Activated CD8-positive, alpha-beta memory T cell treated with anti-CD3 and anti-CD28 coated beads for 36 hours (primary cell): Measurements from ENCODE around the gene TPPP3. TPM values are rescaled to one million over a fixed set of nuclear protein-coding genes. Genes with fewer than 3 reads are reported as not detected.
"Not testable (repeated sequence)": the region's sequence is repeated elsewhere in the genome, so short reads cannot be mapped to it uniquely, and the experiment has no call there.

Experiments
- CTCF ChIA-PET: fragments of 350-600 bp; sonication (Branson Sonifier 250); formaldehyde crosslinking; loops from one replicate; lab custom pipeline; 2021; ENCODE audit warnings: antibody characterized with exemption; lab: Charles Lee
- POLR2A ChIA-PET: fragments of 350-600 bp; sonication (Branson Sonifier 250); formaldehyde crosslinking; loops from one replicate; lab custom pipeline; 2021; ENCODE audit warnings: antibody characterized with exemption; lab: Charles Lee
- total RNA-seq, 2 experiments: library from RNA; stranded (reverse); gene quantifications; one replicate each; pipeline ENCODE4 v1.2.3, GENCODE V29; 2021

TPPP3 gene
- total RNA-seq, 2 experiments from 2014 or later, result not detected

- CTCF ChIA-PET, result interaction anchor here (0.6 to 3.5 kb wide), 16 partner anchors 8 to 148 kb away, joined by 3 to 18 read pairs (median 6); partner anchors contain the start of genes ATP6V0D1, KCTD19, LRRC36 and ZDHHC1
- POLR2A ChIA-PET, result no interaction called here
These were observed 35.9 kb upstream of the TPPP3 start for GRCh38 chr16:67429053-67429798.

DNA sequence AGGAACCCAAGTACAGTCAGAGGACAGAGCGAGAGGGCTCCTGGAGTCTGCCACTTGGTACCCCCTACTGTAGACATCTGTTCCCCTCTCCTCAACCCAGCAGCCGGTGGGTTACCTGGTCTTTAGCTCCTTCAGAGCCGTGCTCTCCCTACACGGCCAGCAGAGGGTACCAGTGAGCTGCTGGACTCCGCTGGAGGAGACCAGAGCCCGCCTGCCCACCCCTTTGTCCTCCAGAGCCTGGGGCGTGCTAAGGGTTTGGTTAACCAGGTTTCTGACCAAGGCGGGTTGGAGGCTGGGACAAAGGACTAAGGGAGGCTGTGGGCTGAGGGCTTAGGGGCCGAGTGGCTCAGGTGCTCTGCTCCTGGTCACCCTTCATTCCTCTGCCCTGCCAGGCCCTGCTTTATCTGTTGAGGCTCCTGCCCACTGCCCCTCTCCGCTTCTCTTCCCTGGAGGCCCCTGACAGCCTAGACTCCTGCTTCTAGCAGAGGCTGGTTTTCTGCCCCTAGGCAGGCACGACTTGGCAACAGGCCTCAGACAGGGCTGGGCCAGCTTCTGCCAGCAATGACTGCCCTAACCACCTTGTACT, 34.9 kb upstream of the TPPP3 start:
- ChIA-PET POLR2A (no interaction called here), CTCF (interaction anchor here (0.6 to 3.5 kb wide), 28 partner anchors 9 to 274 kb away, joined by 3 to 18 read pairs (median 4); partner anchors contain the start of genes ATP6V0D1, KCTD19, LRRC36 and RIPOR1)

- ChIA-PET POLR2A (no interaction called here), CTCF (interaction anchor here (1.0 to 3.5 kb wide), 10 partner anchors 11 to 166 kb away, joined by 3 to 16 read pairs (median 6); partner anchors contain the start of genes RIPOR1 and ZDHHC1)
These were observed 33.7 kb upstream of the TPPP3 start for GRCh38 chr16:67426950-67427349.

DNA sequence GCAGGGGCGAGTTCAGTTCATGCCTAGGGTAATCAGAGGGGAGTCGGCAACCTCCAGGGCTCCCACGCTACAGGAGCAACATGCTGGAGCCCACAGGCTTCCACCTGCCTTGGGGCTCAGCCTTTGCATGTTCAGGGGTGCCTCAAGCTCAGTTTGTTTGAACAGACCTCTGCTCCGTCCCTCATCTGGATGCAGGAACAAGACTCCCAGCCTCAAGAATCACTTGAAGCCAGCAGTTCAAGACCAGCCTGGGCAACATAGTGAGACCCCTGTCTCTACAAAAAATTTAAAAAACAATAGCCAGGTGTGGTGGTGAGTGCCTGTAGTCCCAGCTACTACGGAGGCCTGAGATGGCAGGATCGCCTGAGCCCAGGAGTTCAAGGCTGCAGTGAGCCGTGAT, 32.7 kb upstream of the TPPP3 start:
- ChIA-PET POLR2A (interaction anchor here (0.6 kb wide), 1 partner anchor 9 kb away, joined by 3 read pairs; no protein-coding TSS in a partner anchor), CTCF (interaction anchor here (1.0 to 3.5 kb wide), 8 partner anchors 9 to 165 kb away, joined by 3 to 16 read pairs (median 4); partner anchors contain the start of gene ZDHHC1)

GRCh38 chr16:67425580-67425979, 32.3 kb upstream of the TPPP3 start:
- CTCF ChIA-PET, result interaction anchor here (1.0 to 3.5 kb wide), 5 partner anchors 9 to 40 kb away, joined by 3 to 15 read pairs (median 6); partner anchors contain the start of gene ZDHHC1

GRCh38 chr16:67425061-67425460, 31.8 kb upstream of the TPPP3 start:
- ChIA-PET CTCF (interaction anchor here (1.2 to 2.4 kb wide), 3 partner anchors 9 to 41 kb away, joined by 3 to 11 read pairs (median 6); partner anchors contain the start of gene ZDHHC1), POLR2A (no interaction called here)

More at GRCh38 chr16:67425580-67425979, 32.3 kb upstream of the TPPP3 start:
- POLR2A ChIA-PET, result no interaction called here

GRCh38 chr16:67424261-67424615, 30.9 kb upstream of the TPPP3 start:
- POLR2A ChIA-PET, result no interaction called here
- CTCF ChIA-PET, result no interaction called here

- ChIA-PET CTCF (no interaction called here), POLR2A (no interaction called here)
These were observed 30.4 kb upstream of the TPPP3 start for GRCh38 chr16:67423611-67424260.

DNA sequence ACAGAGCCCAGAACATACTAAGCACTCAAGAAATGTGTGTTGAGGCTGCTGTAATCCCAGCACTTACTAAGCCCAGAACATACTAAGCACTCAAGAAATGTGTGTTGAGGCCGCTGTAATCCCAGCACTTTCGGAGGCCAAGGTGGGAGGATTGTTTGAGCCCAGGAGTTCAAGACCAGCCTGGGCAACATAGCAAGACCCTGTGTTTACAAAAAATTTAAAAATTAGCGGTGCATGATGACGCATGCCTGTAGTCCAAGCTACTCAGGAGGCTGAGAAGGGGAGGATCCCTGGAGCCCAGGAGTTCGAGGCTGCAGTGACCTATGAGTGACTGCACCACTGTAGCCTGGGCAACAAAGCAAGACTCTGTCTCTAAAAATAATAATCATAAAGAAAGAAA, 29.7 kb upstream of the TPPP3 start:
- POLR2A ChIA-PET, result interaction anchor here (0.5 kb wide), 1 partner anchor 50 kb away, joined by 4 read pairs; no protein-coding TSS in a partner anchor
- CTCF ChIA-PET, result interaction anchor here (0.5 kb wide), 1 partner anchor 101 kb away, joined by 3 read pairs; no protein-coding TSS in a partner anchor

DNA sequence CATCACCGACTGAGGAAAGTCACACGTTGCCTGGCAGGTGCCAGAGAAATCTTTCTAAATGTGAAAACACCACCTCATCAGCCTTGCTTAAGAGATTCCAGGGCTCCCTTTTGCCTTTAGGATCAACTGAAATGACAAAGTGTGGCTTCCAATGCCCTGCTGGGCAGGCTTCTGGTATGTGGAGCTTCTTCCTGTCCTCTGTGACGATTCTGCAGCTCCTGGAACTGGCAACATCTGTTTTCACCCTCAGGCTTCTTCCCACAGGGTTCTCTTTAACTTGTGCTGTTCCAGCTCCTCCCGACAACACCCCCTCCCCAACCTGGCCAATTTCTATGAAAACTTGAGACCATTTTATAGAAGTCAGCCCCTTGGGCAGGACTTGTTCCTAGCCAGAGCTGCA, 27.7 kb upstream of the TPPP3 start:
- POLR2A ChIA-PET, result no interaction called here
- CTCF ChIA-PET, result interaction anchor here (0.9 to 1.1 kb wide), 2 partner anchors 21 to 25 kb away, joined by 5 read pairs; no protein-coding TSS in a partner anchor

- POLR2A ChIA-PET, result no interaction called here
- CTCF ChIA-PET, result no interaction called here
These were observed 26.6 kb upstream of the TPPP3 start for GRCh38 chr16:67419931-67420330.

- CTCF ChIA-PET, result no interaction called here
These were observed 26.2 kb upstream of the TPPP3 start for GRCh38 chr16:67419502-67419901.

GRCh38 chr16:67417333-67418061, 24.2 kb upstream of the TPPP3 start:
- POLR2A ChIA-PET, result no interaction called here
- CTCF ChIA-PET, result interaction anchor here (1.6 to 3.5 kb wide), 2 partner anchors 11 to 48 kb away, joined by 3 to 18 read pairs; no protein-coding TSS in a partner anchor

More at GRCh38 chr16:67419502-67419901, 26.2 kb upstream of the TPPP3 start:
- POLR2A ChIA-PET, result no interaction called here

- POLR2A ChIA-PET, result no interaction called here
- CTCF ChIA-PET, result interaction anchor here (1.0 to 3.5 kb wide), 7 partner anchors 10 to 171 kb away, joined by 3 to 18 read pairs (median 3); no protein-coding TSS in a partner anchor
These were observed 22.8 kb upstream of the TPPP3 start, which contains the start of gene ZDHHC1 for GRCh38 chr16:67415872-67416793. Gene ZDHHC1, minus strand, starts transcription at chr16:67416477. Its CDS starts 8,702 bp downstream, at chr16:67407775.

DNA sequence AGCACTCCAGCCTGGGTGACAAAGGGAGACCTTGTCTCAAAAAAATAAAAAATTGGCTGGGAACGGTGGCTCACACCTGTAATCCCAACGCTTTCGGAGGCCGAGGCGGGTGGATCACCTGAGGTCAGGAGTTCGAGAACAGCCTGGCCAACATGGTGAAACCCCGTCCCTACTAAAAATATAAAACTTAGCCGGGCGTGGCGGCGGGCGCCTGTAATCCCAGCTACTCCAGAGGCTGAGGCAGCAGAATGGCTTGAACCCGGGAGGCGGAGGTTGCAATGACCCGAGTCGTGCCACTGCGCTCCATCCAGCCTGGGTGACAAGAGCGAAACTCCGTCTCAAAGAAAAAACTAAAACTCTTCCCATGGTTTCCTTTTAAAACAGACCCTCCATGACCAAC, 22.1 kb upstream of the TPPP3 start:
- POLR2A ChIA-PET, result not testable (repeated sequence)
- CTCF ChIA-PET, result interaction anchor here (3.5 kb wide), 1 partner anchor 13 kb away, joined by 18 read pairs; no protein-coding TSS in a partner anchor

DNA sequence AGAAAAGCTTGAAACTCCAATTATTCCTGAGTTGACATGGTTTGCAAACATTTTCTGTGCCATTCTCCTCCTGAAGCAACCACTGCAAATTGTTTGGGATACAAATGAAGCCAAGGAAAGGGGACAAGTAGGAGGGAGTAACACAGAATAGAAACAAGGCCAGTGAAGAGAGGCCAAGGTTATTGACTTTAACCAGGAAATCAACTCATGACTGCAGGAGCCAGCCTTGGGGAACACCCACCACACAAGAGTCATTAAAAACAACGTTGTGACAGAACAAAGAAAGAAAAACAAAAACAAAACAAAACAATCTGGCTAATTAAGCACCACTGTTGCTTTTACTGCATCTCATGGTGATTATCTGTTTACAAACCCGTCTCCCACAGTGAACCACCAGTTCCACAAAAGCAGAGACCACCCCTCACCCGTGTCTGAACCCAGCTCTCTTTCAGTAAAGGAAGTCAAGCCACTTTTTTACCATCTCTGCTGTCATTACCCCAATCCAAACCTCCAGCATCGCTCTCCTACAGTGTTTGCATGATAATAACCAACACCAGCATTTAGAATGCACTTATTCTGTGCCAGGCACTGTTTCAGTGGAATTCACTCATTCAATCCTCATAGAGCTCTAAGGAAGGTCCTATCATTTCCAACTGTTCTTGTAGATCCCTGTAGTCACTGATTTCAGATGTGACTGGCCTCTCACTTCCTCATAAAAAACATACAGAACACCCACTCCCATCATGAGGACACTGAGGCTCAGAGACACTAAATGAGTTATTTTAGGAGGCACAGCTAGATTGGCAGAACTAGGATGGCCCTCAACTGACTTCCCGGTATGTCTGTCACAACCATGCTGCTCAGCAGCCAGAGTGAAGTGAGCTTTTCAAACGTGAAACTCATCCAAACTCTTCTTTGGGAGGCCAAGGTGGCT, 20.9 kb upstream of the TPPP3 start:
- POLR2A ChIA-PET, result interaction anchor here (0.6 kb wide), 2 partner anchors 144 to 329 kb away, joined by 3 to 9 read pairs; no protein-coding TSS in a partner anchor
- CTCF ChIA-PET, result interaction anchor here (0.7 kb wide), 1 partner anchor 13 kb away, joined by 5 read pairs; no protein-coding TSS in a partner anchor
